ENCODE data around the gene MORN1. TPM values are rescaled to one million over a fixed set of nuclear protein-coding genes. Genes with fewer than 3 reads are reported as not detected.

MORN1 gene
- total RNA-seq, 1 donor from 2014 or later: 10.8 TPM

DNA sequence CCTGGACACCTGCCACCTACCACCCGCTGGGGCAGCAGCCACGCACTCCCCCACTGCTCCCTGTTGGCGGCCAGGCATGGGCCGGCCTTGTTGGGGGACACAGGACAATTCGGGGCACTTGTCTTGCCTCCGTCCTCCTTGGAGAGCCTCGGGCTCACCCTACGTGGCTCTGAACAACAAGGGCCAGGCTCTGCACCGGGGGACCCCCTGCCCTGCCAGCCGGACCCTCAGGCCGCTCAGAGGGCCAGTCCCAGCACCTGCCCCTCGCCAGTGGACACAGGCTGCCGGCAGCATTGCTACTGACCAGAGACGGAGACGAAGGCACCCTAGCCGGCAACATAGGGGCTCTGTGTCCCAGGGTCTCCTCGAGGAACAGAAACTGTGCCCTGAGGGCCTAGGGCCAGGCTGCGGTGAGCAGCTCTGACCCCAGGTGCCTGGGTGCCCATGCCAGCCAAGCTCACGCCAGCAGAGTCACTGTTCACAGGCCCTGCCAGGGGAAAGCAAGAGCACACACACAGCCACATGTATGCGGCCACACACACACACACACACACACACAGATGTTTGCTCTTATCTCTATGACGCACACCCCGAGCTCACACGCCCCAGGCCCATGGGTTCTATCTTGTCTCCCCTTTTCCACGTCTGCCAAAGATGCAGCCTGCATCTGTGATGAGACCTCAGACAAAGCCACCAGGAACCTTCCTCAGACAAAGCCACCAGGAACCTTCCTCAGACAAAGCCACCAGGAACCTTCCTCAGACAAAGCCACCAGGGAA, 45.9 kb downstream of the MORN1 start:
- H3K4me1 Mint-ChIP-seq (ENCODE audit: low read depth, unreplicated experiment): peaks cover 5% of the 10 kb centered on the region
- no peak overlapping the region for H3K4me3 Mint-ChIP-seq (ENCODE audit: unreplicated experiment)
- H3K36me3 Mint-ChIP-seq (ENCODE audit: unreplicated experiment): no peaks in the 10 kb centered on the region
- DNase-seq: peak; percentile 9
- H3K9me3 Mint-ChIP-seq (ENCODE audit: unreplicated experiment): peaks cover 4% of the 10 kb centered on the region
- H3K27me3 Mint-ChIP-seq (ENCODE audit: unreplicated experiment): peaks cover 5% of the 10 kb centered on the region
- TF ChIP-seq, protein P1, sequence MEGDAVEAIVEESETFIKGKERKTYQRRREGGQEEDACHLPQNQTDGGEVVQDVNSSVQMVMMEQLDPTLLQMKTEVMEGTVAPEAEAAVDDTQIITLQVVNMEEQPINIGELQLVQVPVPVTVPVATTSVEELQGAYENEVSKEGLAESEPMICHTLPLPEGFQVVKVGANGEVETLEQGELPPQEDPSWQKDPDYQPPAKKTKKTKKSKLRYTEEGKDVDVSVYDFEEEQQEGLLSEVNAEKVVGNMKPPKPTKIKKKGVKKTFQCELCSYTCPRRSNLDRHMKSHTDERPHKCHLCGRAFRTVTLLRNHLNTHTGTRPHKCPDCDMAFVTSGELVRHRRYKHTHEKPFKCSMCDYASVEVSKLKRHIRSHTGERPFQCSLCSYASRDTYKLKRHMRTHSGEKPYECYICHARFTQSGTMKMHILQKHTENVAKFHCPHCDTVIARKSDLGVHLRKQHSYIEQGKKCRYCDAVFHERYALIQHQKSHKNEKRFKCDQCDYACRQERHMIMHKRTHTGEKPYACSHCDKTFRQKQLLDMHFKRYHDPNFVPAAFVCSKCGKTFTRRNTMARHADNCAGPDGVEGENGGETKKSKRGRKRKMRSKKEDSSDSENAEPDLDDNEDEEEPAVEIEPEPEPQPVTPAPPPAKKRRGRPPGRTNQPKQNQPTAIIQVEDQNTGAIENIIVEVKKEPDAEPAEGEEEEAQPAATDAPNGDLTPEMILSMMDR (IDR thresholded peaks at IDR 0.05; ENCODE audit: partially characterized antibody, unreplicated experiment): no peak
- no peak overlapping the region for H3K27ac Mint-ChIP-seq (ENCODE audit: unreplicated experiment)

DNA sequence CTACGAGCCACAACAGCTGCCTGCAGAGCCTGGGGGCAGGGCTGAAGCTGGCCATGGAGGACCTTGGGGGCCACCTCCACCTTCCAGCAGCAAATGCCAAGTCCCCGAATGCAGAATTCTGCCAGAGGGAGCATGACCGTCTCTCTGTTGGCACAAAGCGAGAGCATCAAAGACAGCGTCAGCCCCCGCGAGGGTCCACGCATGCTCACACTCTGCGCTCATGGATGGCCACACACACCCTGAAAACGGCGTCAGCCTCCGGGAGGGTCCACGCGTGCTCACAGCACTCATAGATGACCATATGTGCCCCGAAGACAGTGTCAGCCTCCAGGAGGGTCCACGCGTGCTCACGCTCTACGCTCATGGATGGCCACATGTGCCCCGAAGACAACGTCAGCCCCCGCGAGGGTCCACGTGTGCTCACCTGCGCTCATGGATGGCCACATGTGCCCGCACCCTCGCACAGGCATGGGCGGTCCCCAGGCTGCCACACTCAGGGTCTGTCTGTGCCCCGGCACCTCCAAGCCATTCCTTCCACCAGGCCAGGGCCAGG, 46.5 kb downstream of the MORN1 start:
- Mint-ChIP-seq H3K4me1 (ENCODE audit: low read depth, unreplicated experiment) (peaks cover 3% of the 10 kb centered on the region), H3K4me3 (ENCODE audit: unreplicated experiment) (no peak overlapping the region), H3K27ac (ENCODE audit: unreplicated experiment) (no peak overlapping the region), H3K27me3 (ENCODE audit: unreplicated experiment) (peaks cover 6% of the 10 kb centered on the region), H3K36me3 (ENCODE audit: unreplicated experiment) (no peaks in the 10 kb centered on the region), H3K9me3 (ENCODE audit: unreplicated experiment) (peaks cover 7% of the 10 kb centered on the region)
- TF ChIP-seq, protein P1 (IDR thresholded peaks at IDR 0.05; ENCODE audit: partially characterized antibody, unreplicated experiment): no peak
- DNase-seq: peak; percentile 14

DNA sequence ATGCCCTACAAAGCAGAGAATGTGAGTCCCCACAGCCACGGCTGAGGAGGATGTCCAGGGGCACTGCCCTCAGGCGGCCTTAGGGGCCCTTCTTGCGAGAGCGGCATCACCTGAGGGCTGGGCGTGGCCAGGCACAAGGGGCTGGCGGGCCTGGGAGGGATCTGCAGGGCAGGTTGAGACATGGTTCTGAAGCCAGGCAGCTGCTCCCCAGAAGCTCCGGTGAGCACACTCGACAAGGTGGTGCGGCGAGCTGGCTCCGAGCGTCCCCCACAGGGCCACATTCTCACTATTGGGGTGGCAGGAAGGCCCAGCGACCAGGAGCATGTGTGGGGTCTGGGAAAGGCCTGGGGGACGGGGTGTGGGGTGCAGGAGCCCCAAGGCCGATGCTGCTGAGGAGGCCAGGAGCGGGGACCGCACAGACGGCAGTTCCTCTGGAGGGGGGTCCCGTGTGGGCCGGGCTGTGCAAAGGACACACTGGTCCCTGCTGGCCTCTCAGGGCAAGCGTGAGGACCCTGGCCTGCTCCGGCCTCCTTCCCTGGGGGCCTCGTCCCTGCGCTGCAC, 47.2 kb downstream of the MORN1 start:
- H3K4me3 Mint-ChIP-seq (ENCODE audit: unreplicated experiment): no peak overlapping the region
- peaks cover 3% of the 10 kb centered on the region for H3K9me3 Mint-ChIP-seq (ENCODE audit: unreplicated experiment)
- H3K27me3 Mint-ChIP-seq (ENCODE audit: unreplicated experiment): peaks cover 2% of the 10 kb centered on the region
- no peaks in the 10 kb centered on the region for H3K36me3 Mint-ChIP-seq (ENCODE audit: unreplicated experiment)
- no peak overlapping the region for H3K27ac Mint-ChIP-seq (ENCODE audit: unreplicated experiment)
- TF ChIP-seq, protein P1 (IDR thresholded peaks at IDR 0.05; ENCODE audit: partially characterized antibody, unreplicated experiment): no peak
- peaks cover under 1% of the 10 kb centered on the region for H3K4me1 Mint-ChIP-seq (ENCODE audit: low read depth, unreplicated experiment)
- DNase-seq: peak; percentile 19

DNA sequence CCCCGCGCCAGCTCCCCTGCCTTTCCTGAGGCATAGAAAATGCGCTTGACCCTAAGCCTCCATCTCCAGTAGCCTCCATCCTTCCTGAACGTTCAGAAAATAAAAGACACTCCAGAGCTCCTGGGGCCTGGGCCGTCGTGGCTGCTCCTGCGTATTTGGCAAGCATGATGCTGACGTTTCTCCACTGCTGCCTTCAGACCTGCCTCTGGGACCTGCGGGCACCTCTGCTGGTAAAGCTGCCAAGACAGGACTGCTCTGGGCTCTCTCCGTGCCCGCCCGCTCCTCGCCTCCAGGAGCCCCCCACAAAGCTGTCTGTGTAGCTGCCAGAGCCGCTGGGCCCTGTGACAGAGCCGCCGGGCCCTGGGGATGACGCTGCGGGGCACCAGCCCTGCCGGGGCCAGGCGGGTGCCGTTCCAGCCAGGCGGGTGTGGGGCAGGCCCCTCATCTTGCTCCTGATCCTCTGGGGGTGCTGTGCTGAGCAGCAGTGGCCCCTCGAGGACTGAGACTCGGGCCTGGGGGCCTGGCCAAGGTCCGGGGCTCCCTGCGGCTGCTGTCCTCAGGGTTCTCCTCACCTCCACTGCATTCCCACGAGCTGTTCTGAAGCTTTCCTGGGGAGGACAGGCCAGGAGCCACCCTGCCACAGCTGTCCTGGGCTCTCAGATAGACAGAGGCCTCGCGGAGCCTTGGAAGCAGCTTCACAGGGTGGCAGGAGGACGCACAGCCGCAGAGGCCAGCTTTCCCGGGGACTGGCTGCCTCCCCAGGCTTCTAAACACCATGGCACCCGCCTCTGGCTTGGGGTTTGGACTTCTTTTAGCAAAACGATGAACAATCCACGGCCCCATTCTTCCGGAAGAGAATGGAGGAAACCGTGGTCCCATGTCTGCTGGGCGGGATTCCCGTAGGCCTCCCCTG, 48.1 kb downstream of the MORN1 start:
- H3K27ac Mint-ChIP-seq (ENCODE audit: unreplicated experiment): no peak overlapping the region

More for the DNA sequence above, 48.1 kb downstream of the MORN1 start:
- Mint-ChIP-seq H3K4me1 (ENCODE audit: low read depth, unreplicated experiment) (no peaks in the 10 kb centered on the region), H3K9me3 (ENCODE audit: unreplicated experiment) (peaks cover 3% of the 10 kb centered on the region), H3K36me3 (ENCODE audit: unreplicated experiment) (no peaks in the 10 kb centered on the region), H3K27me3 (ENCODE audit: unreplicated experiment) (peaks cover 2% of the 10 kb centered on the region), H3K4me3 (ENCODE audit: unreplicated experiment) (no peak overlapping the region)
- TF ChIP-seq, protein P1 (IDR thresholded peaks at IDR 0.05; ENCODE audit: partially characterized antibody, unreplicated experiment): no peak
- DNase-seq: peak; percentile 22
